HG03175 (cell line): Measurements from ENCODE around the gene AMY1A.
"Not testable (repeated sequence)": the region's sequence is repeated elsewhere in the genome, so short reads cannot be mapped to it uniquely, and the experiment has no call there.

Experiments used
- ATAC-seq: cut with Tn5 transposase; IDR thresholded peaks from one replicate; pipeline ENCODE4 v1.9.1; 2021; ENCODE audit warnings: mild to moderate bottlenecking, moderate library complexity; ENCODE audit not compliant: unreplicated experiment

Gene AMY1A

GRCh38 chr1:103655460-103655859, at the start of gene AMY1A:
TSS of gene AMY1A (plus strand) at chr1:103655760. CDS start at chr1:103656331, 571 bp downstream.
- not testable (repeated sequence) for ATAC-seq

- ATAC-seq, result no peak
Observed at GRCh38 chr1:103616362-103616761, 39.2 kb upstream of the AMY1A start.

- not testable (repeated sequence) for ATAC-seq
Observed at GRCh38 chr1:103616994-103617477, 38.5 kb upstream of the AMY1A start, which contains the start of gene AMY2A. TSS of gene AMY2A (plus strand) at chr1:103617427. CDS start at chr1:103617441, 14 bp downstream.

- not testable (repeated sequence) for ATAC-seq
Observed at GRCh38 chr1:103627436-103627835, 28.1 kb upstream of the AMY1A start.

- not testable (repeated sequence) for ATAC-seq
Observed at GRCh38 chr1:103641194-103641593, 14.4 kb upstream of the AMY1A start.

- ATAC-seq, result not testable (repeated sequence)
Observed at GRCh38 chr1:103643908-103644307, 11.7 kb upstream of the AMY1A start.

- not testable (repeated sequence) for ATAC-seq
Observed at GRCh38 chr1:103650305-103650704, 5.3 kb upstream of the AMY1A start.

- not testable (repeated sequence) for ATAC-seq
Observed at GRCh38 chr1:103650889-103651288, 4.7 kb upstream of the AMY1A start.

GRCh38 chr1:103654133-103654532, 1.4 kb upstream of the AMY1A start:
- not testable (repeated sequence) for ATAC-seq

GRCh38 chr1:103676335-103676734, 20.8 kb downstream of the AMY1A start:
- not testable (repeated sequence) for ATAC-seq

- ATAC-seq, result not testable (repeated sequence)
Observed at GRCh38 chr1:103696110-103696509, 40.5 kb downstream of the AMY1A start, which contains the start of gene AMY1B. TSS of gene AMY1B (minus strand) at chr1:103696210. CDS start at chr1:103695639, 571 bp downstream.

GRCh38 chr1:103697430-103697829, 41.9 kb downstream of the AMY1A start:
- not testable (repeated sequence) for ATAC-seq

- not testable (repeated sequence) for ATAC-seq
Observed at GRCh38 chr1:103700669-103701068, 45.1 kb downstream of the AMY1A start.

- ATAC-seq, result not testable (repeated sequence)
Observed at GRCh38 chr1:103701256-103701655, 45.7 kb downstream of the AMY1A start.

- not testable (repeated sequence) for ATAC-seq
Observed at GRCh38 chr1:103707670-103708069, 52.1 kb downstream of the AMY1A start.

- ATAC-seq, result not testable (repeated sequence)
Observed at GRCh38 chr1:103710381-103710780, 54.8 kb downstream of the AMY1A start.
